SU-DHL-6 (cell line): ENCODE measurements around the gene KIZ.

Experiments
- H2AFZ ChIP-seq: fragments of 200-600 bp; sonication (generic); 2 replicates; pipeline ENCODE4 v1.6.1; 2014; ENCODE audit warnings: low read depth, mild to moderate bottlenecking, moderate library complexity, mixed read lengths, antibody characterized with exemption, low read length; ENCODE audit not compliant: severe bottlenecking
- H3F3A ChIP-seq: fragments of 200-600 bp; shearing (Covaris generic); 2 replicates; pipeline ENCODE4 v1.6.0; 2016; ENCODE audit warnings: antibody characterized with exemption, mild to moderate bottlenecking; ENCODE audit not compliant: insufficient read depth
- H3K27ac ChIP-seq: fragments of 200-600 bp; sonication (generic); 2 replicates; pipeline ENCODE4 v1.5.1; 2016; ENCODE audit warnings: low read depth, mild to moderate bottlenecking, low read length, moderate library complexity, mixed read lengths
- H3K27me3 ChIP-seq: fragments of 200-600 bp; sonication (generic), shearing (Covaris generic); 2 replicates; pipeline ENCODE4 v1.6.0; 2014; ENCODE audit warnings: mild to moderate bottlenecking, low read length
- H3K36me3 ChIP-seq: fragments of 200-600 bp; sonication (generic); 2 replicates; pipeline ENCODE4 v1.6.1; 2014; ENCODE audit warnings: mild to moderate bottlenecking, low read length, mixed read lengths
- H3K4me2 ChIP-seq: fragments of 300-600, 200-600 bp; shearing (Covaris generic), sonication (generic); 2 replicates; pipeline ENCODE4 v1.6.0; 2014; ENCODE audit warnings: low read length, low read depth, mild to moderate bottlenecking; ENCODE audit not compliant: poor library complexity, severe bottlenecking
- H3K4me3 ChIP-seq: fragments of 200-600 bp; sonication (generic); 2 replicates; pipeline ENCODE4 v1.5.1; 2014; ENCODE audit warnings: antibody characterized with exemption, low read length, mild to moderate bottlenecking, mixed read lengths; ENCODE audit not compliant: insufficient read depth, poor library complexity, severe bottlenecking
- H3K79me2 ChIP-seq: fragments of 200-600 bp; sonication (generic); 2 replicates; pipeline ENCODE4 v1.6.1; 2014; ENCODE audit warnings: mild to moderate bottlenecking, low read length, moderate library complexity; ENCODE audit not compliant: insufficient read depth
- H3K9ac ChIP-seq: fragments of 200-600 bp; sonication (generic); 2 replicates; pipeline ENCODE4 v1.7.0; 2014; ENCODE audit warnings: mild to moderate bottlenecking, low read length
- H3K9me2 ChIP-seq: fragments of 200-600 bp; sonication (generic); replicated peaks from 2 replicates; pipeline ENCODE4 v1.6.1; 2014; ENCODE audit warnings: low read length; ENCODE audit not compliant: insufficient read depth
- H3K9me3 ChIP-seq: fragments of 200-600 bp; sonication (generic); 2 replicates; pipeline ENCODE4 v1.6.1; 2014; ENCODE audit warnings: low read length, mixed read lengths; ENCODE audit not compliant: insufficient read depth
- H4K20me1 ChIP-seq: fragments of 200-600 bp; sonication (generic); 2 replicates; pipeline ENCODE4 v1.6.1; 2014; ENCODE audit warnings: low read depth, mild to moderate bottlenecking, antibody characterized with exemption, low read length, moderate library complexity, mixed read lengths
- EZH2phosphoT487 ChIP-seq: fragments of 200-600 bp; sonication (generic), shearing (Covaris generic); conservative IDR thresholded peaks from 2 replicates; pipeline ENCODE4 v1.6.1; 2018; ENCODE audit warnings: mild to moderate bottlenecking, antibody characterized with exemption, low read length, moderate library complexity, mixed read lengths
- TF ChIP-seq, protein P1 (sequence below): fragments of 200-600 bp; sonication (generic); IDR thresholded peaks from one replicate; pipeline ENCODE4 v1.5.1; 2017; ENCODE audit warnings: antibody characterized with exemption, mild to moderate bottlenecking, low read length, moderate library complexity; ENCODE audit not compliant: insufficient read depth, poor library complexity, severe bottlenecking

Gene KIZ

DNA sequence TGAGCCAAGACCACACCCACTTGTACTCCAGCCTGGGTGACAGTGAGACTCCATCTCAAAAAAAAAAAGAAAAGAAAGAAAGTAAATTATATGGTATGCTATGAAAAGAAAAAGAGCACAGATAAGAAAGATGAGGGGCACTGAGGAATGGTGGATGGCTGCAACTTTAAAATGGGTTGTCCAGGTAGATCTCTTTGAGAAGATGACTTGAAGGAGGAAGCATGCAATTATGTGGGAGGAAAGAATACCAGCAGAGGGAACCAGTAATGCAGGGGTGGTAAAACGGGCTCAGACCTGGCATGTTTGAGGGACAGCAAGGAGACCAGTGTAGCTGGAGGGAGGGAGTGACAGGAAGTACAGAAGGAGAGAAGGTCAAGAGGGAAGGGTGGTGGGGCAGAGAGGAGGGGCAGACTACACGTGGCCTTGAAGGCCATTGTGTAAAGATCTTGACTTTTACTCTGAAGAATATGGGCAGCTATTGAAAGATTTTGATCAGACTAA is 42.0 kb upstream of the KIZ start:
- no peak overlapping the region for H3K4me2 ChIP-seq
- H3K27me3 ChIP-seq: no peaks in the 10 kb centered on the region
- no peak for TF ChIP-seq EZH2phosphoT487
- TF ChIP-seq, protein P1, sequence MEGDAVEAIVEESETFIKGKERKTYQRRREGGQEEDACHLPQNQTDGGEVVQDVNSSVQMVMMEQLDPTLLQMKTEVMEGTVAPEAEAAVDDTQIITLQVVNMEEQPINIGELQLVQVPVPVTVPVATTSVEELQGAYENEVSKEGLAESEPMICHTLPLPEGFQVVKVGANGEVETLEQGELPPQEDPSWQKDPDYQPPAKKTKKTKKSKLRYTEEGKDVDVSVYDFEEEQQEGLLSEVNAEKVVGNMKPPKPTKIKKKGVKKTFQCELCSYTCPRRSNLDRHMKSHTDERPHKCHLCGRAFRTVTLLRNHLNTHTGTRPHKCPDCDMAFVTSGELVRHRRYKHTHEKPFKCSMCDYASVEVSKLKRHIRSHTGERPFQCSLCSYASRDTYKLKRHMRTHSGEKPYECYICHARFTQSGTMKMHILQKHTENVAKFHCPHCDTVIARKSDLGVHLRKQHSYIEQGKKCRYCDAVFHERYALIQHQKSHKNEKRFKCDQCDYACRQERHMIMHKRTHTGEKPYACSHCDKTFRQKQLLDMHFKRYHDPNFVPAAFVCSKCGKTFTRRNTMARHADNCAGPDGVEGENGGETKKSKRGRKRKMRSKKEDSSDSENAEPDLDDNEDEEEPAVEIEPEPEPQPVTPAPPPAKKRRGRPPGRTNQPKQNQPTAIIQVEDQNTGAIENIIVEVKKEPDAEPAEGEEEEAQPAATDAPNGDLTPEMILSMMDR: no peak
- no peaks in the 10 kb centered on the region for H3K36me3 ChIP-seq
- H3K9me2 ChIP-seq: no peaks in the 10 kb centered on the region
- no peak overlapping the region for H2AFZ ChIP-seq
- H3F3A ChIP-seq: no peaks in the 10 kb centered on the region
- no peak overlapping the region for H3K27ac ChIP-seq
- H3K79me2 ChIP-seq: no peaks in the 10 kb centered on the region
- H3K9me3 ChIP-seq: no peaks in the 10 kb centered on the region
- H3K4me3 ChIP-seq: no peak overlapping the region
- no peaks in the 10 kb centered on the region for H4K20me1 ChIP-seq
- H3K9ac ChIP-seq: no peak overlapping the region

DNA sequence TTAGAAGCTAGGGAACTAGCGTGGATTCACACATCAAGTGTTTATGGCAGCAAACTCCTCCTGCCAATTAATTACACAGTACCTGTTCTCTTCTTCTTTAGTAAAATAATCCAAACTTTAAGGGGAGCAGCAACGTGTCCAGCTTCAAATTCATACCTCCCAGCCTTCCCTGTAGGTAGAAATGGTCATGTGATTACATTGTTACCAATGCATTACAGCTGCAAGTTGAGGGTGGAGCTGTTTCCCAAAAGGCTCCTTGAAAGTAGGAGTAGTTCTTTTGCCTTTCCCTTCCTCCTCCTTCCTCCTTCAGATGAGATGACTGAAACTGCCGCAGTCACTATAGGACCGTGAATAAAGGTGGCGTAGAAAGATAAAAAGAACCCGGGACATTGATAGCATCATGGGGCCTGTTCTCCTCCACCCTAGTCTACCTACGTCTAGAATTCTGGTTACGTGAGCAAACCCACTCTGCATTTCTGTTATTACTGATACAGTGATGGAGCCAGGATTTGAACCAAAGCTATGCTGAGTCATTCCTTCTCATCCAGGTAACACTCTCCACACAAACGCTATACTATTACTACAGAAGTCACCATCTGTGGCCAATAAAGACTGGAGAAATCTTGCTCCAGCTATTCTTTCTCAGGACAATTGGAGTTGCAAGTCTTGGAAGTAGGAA is 37.9 kb upstream of the KIZ start:
- H3K4me2 ChIP-seq: no peak overlapping the region
- H3K36me3 ChIP-seq: no peaks in the 10 kb centered on the region
- no peaks in the 10 kb centered on the region for H3K79me2 ChIP-seq
- H3F3A ChIP-seq: no peaks in the 10 kb centered on the region
- H3K4me3 ChIP-seq: no peak overlapping the region
- no peaks in the 10 kb centered on the region for H3K9me3 ChIP-seq
- no peak for TF ChIP-seq EZH2phosphoT487
- TF ChIP-seq, protein P1: no peak
- no peaks in the 10 kb centered on the region for H4K20me1 ChIP-seq
- no peak overlapping the region for H3K27ac ChIP-seq
- H3K27me3 ChIP-seq: no peaks in the 10 kb centered on the region; the same call in 1 of the 2 replicates
- no peak overlapping the region for H3K9ac ChIP-seq
- H2AFZ ChIP-seq: no peak overlapping the region
- H3K9me2 ChIP-seq: no peaks in the 10 kb centered on the region

DNA sequence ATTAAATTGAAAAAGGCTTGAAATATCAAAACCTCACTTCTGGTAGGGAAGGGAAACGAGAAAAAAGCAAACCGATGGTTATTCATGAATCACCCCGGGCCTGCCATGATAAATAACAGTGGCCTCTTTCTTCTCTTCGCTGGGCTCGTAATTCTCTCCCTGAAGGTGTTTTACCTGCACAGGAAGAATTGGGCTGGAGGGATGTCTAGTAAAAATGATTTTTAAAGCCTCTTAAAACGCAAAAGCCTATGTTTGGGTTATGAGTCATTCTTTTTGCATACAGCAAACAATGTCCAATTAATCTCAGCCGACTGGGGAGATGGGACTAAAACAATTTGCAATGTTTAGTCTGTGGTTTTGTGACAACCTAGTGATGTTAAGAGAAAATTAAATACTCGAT is 36.5 kb upstream of the KIZ start:
- no peak overlapping the region for H3K27ac ChIP-seq
- no peaks in the 10 kb centered on the region for H3K9me2 ChIP-seq
- H2AFZ ChIP-seq: no peak overlapping the region
- H3K27me3 ChIP-seq: no peaks in the 10 kb centered on the region; the same call in 1 of the 2 replicates
- no peak overlapping the region for H3K4me2 ChIP-seq
- TF ChIP-seq, protein P1: no peak
- TF ChIP-seq EZH2phosphoT487: no peak
- H3K4me3 ChIP-seq: no peak overlapping the region
- H4K20me1 ChIP-seq: no peaks in the 10 kb centered on the region
- no peaks in the 10 kb centered on the region for H3F3A ChIP-seq
- H3K9ac ChIP-seq: no peak overlapping the region
- no peaks in the 10 kb centered on the region for H3K79me2 ChIP-seq
- H3K9me3 ChIP-seq: no peaks in the 10 kb centered on the region
- H3K36me3 ChIP-seq: no peaks in the 10 kb centered on the region
